ENCODE results near the gene ITIH4. TPM values are rescaled to one million over a fixed set of nuclear protein-coding genes. Genes with fewer than 3 reads are reported as not detected.
A peak's percentile ranks its signal among the peaks of the same experiment; 100 is the strongest.

Gene ITIH4
- total and polyA plus RNA-seq, 2 of the 13 experiments (the other 11 are each of a cell fraction or from before 2014, with no cell fraction given) = 2.7 to 5.3 TPM

GRCh38 chr3:52798978-52799476, 31.4 kb downstream of the ITIH4 start (continued):
- TF ChIP-seq ZNF33B (CRISPR knock-in tag; IDR thresholded peaks at IDR 0.05) (0 out of 2 replicates have a peak, but pooled peaks have one; percentile 54), ZNF703 (CRISPR knock-in tag; IDR thresholded peaks at IDR 0.05; ENCODE audit: borderline replicate concordance) (no peak), MNT (IDR thresholded peaks at IDR 0.05) (no peak), ZNF547 (CRISPR knock-in tag; IDR thresholded peaks at IDR 0.05) (0 out of 2 replicates have a peak, but pooled peaks have one; percentile 37)
- TF ChIP-seq, protein P1, sequence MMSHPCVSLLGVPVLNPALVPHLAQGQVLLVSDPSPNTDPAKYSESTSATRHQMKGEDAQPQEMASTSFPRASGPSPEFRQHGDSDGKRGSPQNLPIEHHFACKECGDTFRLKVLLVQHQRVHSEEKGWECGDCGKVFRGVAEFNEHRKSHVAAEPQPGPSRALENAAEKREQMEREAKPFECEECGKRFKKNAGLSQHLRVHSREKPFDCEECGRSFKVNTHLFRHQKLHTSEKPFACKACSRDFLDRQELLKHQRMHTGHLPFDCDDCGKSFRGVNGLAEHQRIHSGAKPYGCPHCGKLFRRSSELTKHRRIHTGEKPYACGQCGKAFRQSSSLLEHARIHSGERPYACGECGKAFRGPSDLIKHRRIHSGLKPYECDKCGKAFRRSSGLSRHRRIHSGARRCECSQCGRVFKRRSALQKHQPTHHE (CRISPR knock-in tag; IDR thresholded peaks at IDR 0.05; ENCODE audit: borderline replicate concordance) = no peak

DNA sequence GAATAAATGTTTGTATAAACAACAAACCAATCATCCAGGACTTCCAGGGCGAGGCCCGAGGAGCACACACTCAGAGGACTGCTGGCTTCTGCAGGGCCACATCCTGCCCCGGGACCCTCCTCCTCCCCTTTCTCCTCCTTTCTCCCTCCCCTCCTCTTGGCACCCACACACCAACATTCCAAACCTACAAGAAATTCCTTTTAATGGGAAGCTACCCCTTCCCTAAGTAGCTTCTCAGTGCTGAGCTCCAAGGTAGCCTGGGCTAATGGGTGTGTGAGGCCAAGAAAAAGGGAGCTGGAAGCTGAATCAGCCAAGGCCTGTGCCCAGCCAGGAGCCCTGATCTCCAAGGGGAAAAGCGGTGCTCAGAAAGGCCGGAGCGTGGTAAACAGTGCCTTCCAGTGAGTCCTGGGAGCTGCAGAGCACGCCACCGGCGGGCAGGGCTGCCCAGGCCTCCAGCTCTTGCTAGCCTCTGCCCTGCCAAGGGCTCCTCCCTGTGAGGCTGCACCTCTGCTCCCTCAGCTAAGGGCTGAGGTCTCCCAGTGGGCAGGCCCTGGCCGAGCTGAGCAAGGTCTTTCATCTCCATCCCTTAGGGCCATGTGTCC, 32.0 kb downstream of the ITIH4 start:
- H3K27ac ChIP-seq (ENCODE audit: extremely low read length, insufficient read depth, low read length) = no peak overlapping the region
- in situ Hi-C loops (cut with HindIII; ENCODE audit: extremely low pct_ligation_motif_present, low pct_unique_long_range_greater_than_20kb) = no loop called here
- no peaks in the 10 kb centered on the region for H3K9me3 ChIP-seq (ENCODE audit: low read length)
- H4K20me1 ChIP-seq (ENCODE audit: insufficient read depth, low read length) = no peaks in the 10 kb centered on the region
- H3K9ac ChIP-seq (ENCODE audit: insufficient read depth, low read depth, low read length) = no peak overlapping the region
- peaks cover 28 to 58% of the 10 kb centered on the region in 2 experiments for H3K36me3 ChIP-seq (replicated peaks in 1 of 2; ENCODE audit: control insufficient read depth in 1 of 2, insufficient read depth in 2 of 2, low read length in 2 of 2)
- no peaks in the 10 kb centered on the region for H3K27me3 ChIP-seq (ENCODE audit: control insufficient read depth in 1 of 2, insufficient read depth in 2 of 2, low read length in 2 of 2)
- peaks cover 56% of the 10 kb centered on the region for H3K4me1 ChIP-seq (ENCODE audit: insufficient read depth, low read length)
- intact Hi-C loops (cut with micrococcal nuclease; ENCODE audit: unreplicated experiment) = no loop called here
- ChIA-PET POLR2A (interaction anchor here (0.6 to 10.9 kb wide), 9 partner anchors 8 to 94 kb away, joined by 3 to 466 read pairs (median 5); partner anchors contain the start of genes ITIH1 and NEK4), CTCF (ENCODE audit: low intra/inter-chr PET ratio, low total read pairs) (interaction anchor here (1.3 to 2.2 kb wide), 2 partner anchors 51 to 56 kb away, joined by 3 to 29 read pairs; no protein-coding TSS in a partner anchor)
- peaks cover 4% of the 10 kb centered on the region for H3K79me2 ChIP-seq (ENCODE audit: insufficient read depth, low read length)
- FAIRE-seq (no peak), DNase-seq (ENCODE audit: low spot score) (no peak), ATAC-seq (no peak)
- H3K4me2 ChIP-seq (ENCODE audit: low read depth, low read length) = no peak overlapping the region
- 82% methylated on average over 6 of the region's 10 CpGs for WGBS (ENCODE audit: low lambda C conversion rate)
- H2AFZ ChIP-seq (ENCODE audit: low read length) = no peak overlapping the region
- no peak overlapping the region for H3K4me3 ChIP-seq (replicated peaks in 1 of 3; ENCODE audit: insufficient read depth in 1 of 3, low read depth in 2 of 3, low read length in 3 of 3)
- BruUV-seq (replicated peaks) = no TSS peak
- TF ChIP-seq ZNF484 (CRISPR knock-in tag; IDR thresholded peaks at IDR 0.05; ENCODE audit: borderline replicate concordance, low read depth) (no peak), KDM3A (CRISPR knock-in tag; IDR thresholded peaks at IDR 0.05; ENCODE audit: low read depth) (0 out of 2 replicates have a peak, but pooled peaks have one; percentile 29), ARNT2 (CRISPR knock-in tag; IDR thresholded peaks at IDR 0.05; ENCODE audit: low read depth) (0 out of 2 replicates have a peak, but pooled peaks have one; percentile 42), HDAC1 (CRISPR knock-in tag; IDR thresholded peaks at IDR 0.05) (no peak), AGO2 (optimal IDR thresholded peaks at IDR 0.05; ENCODE audit: low read depth, low read length) (peak; percentile 16), STAT5B (CRISPR knock-in tag; IDR thresholded peaks at IDR 0.05) (no peak), JUNB (CRISPR knock-in tag; IDR thresholded peaks at IDR 0.05; ENCODE audit: borderline replicate concordance) (no peak), SPEN (CRISPR knock-in tag; IDR thresholded peaks at IDR 0.05; ENCODE audit: low read depth) (no peak), ZNF724P (CRISPR knock-in tag; IDR thresholded peaks at IDR 0.05; ENCODE audit: borderline replicate concordance) (peak; percentile 63; the same call in 1 of the 2 replicates), ATF7-NPFF (CRISPR knock-in tag; IDR thresholded peaks at IDR 0.05; ENCODE audit: low read depth) (0 out of 2 replicates have a peak, but pooled peaks have one; percentile 23), ZNF207 (IDR thresholded peaks at IDR 0.05; ENCODE audit: borderline replicate concordance) (no peak), ZNF317 (CRISPR knock-in tag; IDR thresholded peaks at IDR 0.05) (no peak), ZNF709 (CRISPR knock-in tag; IDR thresholded peaks at IDR 0.05) (no peak), ZNF260 (CRISPR knock-in tag; IDR thresholded peaks at IDR 0.05; ENCODE audit: borderline replicate concordance, low read depth) (no peak)

Measured in HepG2 (cell line).